ENCODE results near the gene PRPS1.
"Not testable (repeated sequence)": the region's sequence is repeated elsewhere in the genome, so short reads cannot be mapped to it uniquely, and the experiment has no call there.

PRPS1 gene

DNA sequence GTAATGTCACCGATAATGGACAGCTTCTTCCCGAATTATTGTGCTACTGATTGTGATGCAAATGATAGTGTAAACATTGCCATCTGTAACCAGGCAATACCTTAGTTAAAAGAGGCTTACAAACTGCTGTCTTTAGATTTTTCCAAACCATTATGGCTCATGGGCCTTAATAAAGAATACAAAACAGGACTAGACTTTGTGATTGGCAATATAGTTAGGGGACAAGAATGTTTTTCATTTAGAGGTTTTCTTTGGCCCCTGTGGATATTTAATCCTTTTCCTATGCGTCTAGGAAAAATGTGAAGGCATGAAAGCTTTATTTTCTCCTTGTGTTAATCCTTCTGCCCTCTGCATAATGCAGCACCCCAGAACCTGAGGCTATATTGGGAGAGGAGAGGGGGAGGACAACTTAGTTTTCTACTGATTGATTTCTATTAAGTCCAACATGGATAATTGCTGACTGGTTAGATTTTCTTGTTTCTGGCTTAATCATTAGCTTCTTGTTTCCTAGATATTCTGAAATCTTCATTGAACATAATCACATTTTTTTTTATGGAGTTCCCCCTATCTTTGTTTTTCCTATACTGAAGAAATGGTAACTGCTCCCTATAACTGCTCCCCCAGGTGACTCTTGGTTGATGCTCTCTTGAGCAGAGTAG is 1.9 kb downstream of the PRPS1 start:
- no peak for DNase-seq

DNA sequence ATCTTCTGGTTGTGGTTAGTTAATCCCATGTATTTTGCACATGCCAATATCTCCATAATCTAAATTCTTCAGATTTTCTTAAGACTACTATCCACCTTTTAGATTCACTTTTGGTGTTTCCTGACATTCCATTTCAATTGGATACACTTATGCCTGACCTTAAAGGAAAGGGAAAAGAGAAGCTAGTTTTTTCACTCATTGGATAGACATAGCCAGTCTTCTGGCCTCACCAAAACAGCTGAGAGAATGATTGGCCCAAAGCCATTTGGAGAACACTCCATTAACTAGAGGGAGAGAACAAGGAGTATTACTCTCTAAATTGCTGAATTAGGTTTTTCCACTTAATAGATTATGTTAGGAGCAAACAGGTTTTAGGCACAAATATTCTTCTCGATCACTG is 4.0 kb downstream of the PRPS1 start:
- DNase-seq, result no peak

DNA sequence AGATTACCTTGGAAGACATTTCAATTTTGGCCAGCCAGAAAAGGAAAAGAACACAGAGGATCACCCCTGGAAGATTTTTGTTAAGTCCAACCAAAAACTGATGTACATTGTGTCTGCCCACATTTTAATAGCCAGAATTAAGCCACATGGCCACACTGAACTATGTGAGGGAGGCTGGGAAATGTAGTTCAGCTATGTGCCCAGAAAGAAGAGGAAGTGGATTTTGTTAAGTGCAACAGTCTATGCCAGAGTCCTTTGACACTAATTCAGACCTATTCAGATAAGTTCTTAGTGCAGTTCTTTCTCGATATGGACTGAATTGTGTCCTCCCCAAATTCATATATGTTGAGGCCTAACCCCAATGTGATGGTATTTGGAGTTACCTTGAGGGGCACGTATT is 18.4 kb downstream of the PRPS1 start:
- DNase-seq, result no peak

DNA sequence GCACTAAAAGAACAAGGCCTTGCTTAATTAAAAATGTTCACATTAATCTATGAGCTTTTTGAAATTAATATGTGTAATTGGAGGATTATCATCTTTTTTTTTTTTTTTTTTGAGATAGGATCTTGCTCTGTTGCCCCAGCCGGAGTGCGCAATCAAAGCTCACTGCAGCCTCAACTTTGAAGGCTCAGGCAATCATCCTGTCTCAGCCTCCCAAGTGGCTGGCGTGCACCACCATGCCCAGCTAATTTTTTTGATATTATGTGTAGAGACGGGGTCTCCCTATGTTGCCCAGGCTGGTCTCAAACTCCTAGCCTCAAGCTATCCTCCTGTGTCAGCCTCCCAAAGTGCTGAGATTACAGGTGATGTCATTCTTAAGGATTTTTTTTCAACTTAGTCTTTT is 20.0 kb downstream of the PRPS1 start:
- no peak for DNase-seq

- DNase-seq, result no peak
Measured at GRCh38 chrX:107654566-107654871, 26.2 kb downstream of the PRPS1 start.

DNA sequence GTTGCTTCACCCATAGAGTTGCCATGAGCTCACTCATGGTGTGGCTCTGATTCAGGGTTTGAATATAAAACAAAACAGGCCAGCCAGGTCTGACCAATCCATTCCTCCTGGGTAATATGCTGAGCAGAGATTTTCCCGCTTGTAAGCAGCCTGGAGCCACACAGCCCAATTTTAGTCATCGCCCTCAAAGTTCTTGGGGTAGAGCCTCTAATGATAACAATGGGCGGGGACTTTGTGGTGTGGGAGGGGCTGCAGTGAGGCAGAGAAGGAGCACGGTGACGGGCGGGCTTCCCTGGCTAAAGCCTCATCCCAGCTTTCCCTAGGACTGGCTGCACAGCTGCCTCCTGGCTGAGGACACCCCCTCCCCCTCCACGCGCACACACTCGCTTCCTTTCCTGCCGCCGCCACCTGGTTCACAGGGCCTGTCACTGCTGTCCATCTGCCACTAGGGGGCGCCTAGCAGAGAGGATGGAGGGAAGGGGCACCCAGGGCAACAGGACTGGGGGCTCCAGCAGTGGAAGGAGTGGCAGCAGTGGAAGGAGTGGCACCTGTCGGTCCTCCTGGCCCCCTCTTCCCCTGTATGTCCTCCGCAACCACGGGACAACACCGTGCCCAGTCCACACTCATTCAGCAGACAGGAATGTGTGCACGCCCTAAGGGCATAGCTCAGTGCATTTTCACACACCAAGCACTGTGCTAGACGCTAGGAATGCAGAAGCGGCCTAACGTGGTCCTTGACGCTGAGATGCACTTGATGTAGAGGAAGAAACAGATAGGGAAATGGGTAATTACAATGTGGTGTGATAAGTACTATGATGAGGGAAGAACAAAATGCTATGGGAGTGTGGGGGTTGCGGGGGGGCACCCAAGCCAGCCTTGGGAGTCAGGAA is 26.8 kb downstream of the PRPS1 start:
- DNase-seq, result no peak

DNA sequence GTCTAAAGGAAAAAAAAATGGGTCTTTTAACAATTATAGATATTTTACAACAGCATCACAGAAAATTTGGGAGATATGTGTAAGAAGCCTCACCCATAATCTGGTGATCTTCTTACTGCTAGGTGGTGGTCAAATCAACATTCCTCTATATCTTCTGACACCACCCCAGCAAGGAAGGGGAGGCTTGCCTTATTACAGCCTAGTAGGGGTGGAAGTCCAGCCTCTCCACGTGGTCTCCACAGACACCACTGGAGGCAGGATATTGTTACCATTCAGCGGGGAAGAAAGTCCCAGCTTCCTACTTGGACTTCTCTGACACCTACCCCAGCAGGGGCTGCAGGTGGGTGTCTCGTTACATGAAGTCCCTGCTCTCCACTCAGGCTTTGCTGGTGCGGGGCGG is 28.7 kb downstream of the PRPS1 start:
- no peak for DNase-seq

DNA sequence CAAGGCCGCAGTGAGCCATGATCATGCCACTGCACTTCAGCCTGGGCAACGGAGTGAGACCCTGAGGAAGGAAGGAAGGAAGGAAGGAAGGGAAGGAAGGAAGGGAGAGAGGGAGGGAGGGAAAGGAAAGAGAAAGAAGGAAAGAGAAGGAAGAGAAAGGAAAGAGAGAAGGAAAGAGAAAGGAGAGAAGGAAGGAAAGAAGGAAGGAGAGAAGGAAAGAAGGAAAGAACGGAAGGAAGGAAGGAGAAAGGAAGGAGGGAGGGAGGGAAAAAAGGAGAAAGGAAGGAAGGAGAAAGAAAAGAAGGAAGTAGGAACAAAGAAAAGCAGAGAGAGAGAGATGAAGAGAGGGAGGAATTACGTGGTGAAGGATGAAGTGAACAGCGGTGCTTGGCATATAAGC is 30.4 kb downstream of the PRPS1 start:
- DNase-seq, result no peak

- DNase-seq, result no peak
Measured at GRCh38 chrX:107659286-107659685, 31.0 kb downstream of the PRPS1 start.

GRCh38 chrX:107659768-107660167 is 31.5 kb downstream of the PRPS1 start:
- DNase-seq, result no peak

- DNase-seq, result no peak
Measured at GRCh38 chrX:107662145-107662544, 33.8 kb downstream of the PRPS1 start.

GRCh38 chrX:107662824-107663223 is 34.5 kb downstream of the PRPS1 start:
- DNase-seq, result no peak

DNA sequence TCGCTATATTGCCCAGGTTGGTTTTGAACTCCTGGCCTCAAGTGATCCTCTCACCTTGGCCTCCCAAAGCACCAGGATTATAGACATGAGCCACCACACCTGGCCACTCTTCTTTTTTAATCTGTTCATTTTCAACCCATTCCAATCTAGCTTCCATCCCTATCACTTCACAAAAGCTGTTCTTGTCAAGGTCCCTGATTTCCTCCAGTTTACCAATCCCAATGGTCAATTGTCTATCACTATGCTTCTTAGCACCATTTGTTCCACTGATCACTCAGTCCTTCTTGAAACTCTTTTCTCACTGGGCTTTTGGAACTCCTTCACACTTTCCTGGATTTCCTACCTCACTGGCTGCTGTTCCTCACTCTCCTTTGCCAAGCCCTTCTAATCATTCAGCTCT is 38.6 kb downstream of the PRPS1 start:
- no peak for DNase-seq

DNA sequence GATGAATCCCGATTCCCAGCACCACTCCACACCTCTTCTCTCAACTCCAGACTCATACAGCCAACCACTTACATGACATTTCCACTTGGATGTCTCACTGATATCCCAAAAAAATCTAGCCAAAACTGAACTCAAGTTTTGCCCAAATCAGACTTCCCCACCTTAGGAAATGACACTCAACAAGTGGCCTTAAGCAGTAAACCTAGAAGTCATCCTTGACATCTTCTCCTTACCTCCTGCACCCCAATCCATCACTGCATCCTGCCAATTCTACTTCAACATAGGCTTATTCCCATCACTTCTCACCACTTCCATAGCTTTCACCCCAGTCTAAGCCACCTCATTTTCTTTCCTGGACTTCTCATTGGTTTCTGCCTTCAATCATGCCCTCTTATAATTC is 39.1 kb downstream of the PRPS1 start:
- no peak for DNase-seq

GRCh38 chrX:107668710-107669109 is 40.4 kb downstream of the PRPS1 start:
- DNase-seq, result not testable (repeated sequence)

- no peak for DNase-seq
Measured at GRCh38 chrX:107669261-107669660, 41.0 kb downstream of the PRPS1 start.

GRCh38 chrX:107669885-107670628 is 41.7 kb downstream of the PRPS1 start:
- DNase-seq, result no peak

DNA sequence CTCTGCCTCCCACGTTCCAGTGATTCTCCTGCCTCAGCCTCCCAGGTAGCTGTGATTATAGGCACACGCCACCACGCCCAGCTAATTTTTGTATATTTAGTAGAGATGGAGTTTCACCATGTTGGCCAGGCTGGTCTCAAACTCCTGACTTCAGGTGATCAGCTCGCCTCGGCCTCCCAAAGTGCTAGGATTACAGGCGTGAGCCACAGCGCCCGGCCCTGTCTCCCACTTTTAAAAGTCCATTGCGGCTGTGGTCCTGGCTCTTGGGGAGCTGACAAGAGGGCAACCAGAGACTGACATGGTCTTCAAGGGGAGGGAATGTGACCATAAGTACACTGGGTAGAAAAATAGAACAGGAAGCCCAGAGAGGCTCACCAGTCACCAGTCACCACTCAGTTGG is 42.9 kb downstream of the PRPS1 start:
- DNase-seq, result not testable (repeated sequence)

GRCh38 chrX:107672955-107673378 is 44.7 kb downstream of the PRPS1 start:
- peak; percentile 18 for DNase-seq

GRCh38 chrX:107673431-107673830 is 45.1 kb downstream of the PRPS1 start:
- DNase-seq, result no peak

DNA sequence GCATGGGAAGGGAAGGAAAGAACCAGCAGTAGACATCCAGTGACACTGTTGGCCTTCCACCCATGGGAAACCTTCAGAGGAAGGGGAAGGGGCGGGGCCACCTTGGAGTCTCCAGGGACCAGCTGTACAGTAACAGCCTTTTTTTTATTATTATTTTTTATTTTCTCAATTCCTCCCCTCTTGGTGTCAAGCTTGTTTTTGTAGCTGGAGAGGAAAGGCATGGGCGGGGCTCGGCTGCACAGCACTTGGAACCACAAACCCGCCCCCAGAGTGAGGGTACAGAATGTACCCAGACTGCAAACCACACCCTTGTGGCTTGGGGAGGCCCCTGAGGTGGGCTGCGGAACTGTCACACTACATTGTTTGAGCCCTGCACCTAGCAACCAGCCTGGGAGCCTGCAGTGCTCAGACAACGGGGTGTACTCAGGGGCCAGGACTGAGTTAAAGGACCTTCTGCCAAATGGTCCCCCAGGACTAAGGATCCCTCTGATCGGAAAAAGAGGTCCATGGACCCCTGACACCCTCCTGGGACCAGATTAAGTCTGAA is 45.7 kb downstream of the PRPS1 start:
- peak; percentile 76 for DNase-seq

DNA sequence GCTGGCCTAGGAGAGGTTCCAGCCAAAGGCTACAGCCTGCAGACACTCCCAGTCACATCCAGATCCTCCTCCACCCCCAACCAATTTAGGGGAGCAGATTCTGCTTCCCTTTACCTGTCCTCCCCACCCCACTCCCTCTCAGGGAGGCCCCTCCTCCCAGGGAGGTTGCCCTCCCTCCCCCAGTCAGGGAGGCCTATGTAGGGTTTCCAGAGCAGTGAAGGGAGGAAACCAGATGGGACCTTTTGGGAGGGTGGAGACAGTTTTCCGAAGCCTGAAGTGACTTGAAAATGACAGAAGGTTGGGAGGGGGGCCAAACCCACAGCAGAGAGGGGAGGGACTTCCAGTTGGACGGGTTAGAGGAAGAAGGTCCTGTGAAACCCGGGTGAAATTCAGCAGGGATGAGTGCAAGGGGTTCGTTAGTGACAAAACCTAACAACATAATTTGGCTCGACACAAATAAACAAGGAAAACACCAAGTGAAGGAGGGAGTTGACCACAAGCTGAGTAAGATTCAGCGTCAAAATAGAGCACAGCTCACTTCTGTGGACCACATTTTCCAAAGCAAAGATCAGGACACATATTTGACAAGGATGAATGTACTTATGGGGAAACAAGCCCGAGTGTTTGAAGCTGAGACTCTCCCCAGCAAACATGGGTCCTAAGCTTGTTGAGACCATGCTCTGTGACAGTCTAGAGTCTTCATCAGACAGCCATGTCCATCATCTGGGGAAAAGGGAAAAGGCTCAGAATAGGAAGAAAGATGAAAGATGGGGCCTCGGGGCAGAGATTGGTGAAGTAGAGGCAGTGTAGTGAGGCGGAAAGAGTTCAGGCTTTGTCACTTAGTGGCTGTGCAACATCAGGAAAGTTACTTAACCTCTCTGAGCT is 46.4 kb downstream of the PRPS1 start:
- no peak for DNase-seq

- DNase-seq, result no peak
Measured at GRCh38 chrX:107675365-107675654, 47.0 kb downstream of the PRPS1 start.
